SK-N-SH (cell line): ENCODE measurements around the gene NT5C1A. TPM values are rescaled to one million over a fixed set of nuclear protein-coding genes. Genes with fewer than 3 reads are reported as not detected.

ENCODE experiments used
- CTCF ChIA-PET: fragments of 300-600, 350-600 bp; formaldehyde crosslinking; extraction: SDS; loops from one replicate; lab custom pipeline; 2021; lab: Yijun Ruan, JAX
- POLR2A ChIA-PET: fragments of 350-600 bp; sonication (Branson Sonifier 250); formaldehyde crosslinking; extraction: SDS; loops from one replicate; lab custom pipeline; 2020; ENCODE audit warnings: antibody characterized with exemption, inconsistent platforms; lab: Yijun Ruan, JAX
- DNase-seq: peaks from one replicate; pipeline ENCODE4 v3.0.0; 2012
- H2AFZ ChIP-seq: fragments of 200-600 bp; sonication (generic); 2 replicates; pipeline ENCODE4 v1.8.1; 2016; ENCODE audit warnings: antibody characterized with exemption, mild to moderate bottlenecking, low read depth
- H3F3A ChIP-seq: fragments of 200-600 bp; sonication (generic); replicated peaks from 2 replicates; pipeline ENCODE3; 2016; ENCODE audit warnings: antibody characterized with exemption, mild to moderate bottlenecking; ENCODE audit not compliant: insufficient read depth
- H3K27ac ChIP-seq, 2 experiments: fragments of 200-500 bp in 1 of 2; fragments of 200-600 bp in 1 of 2; sonication (Bioruptor generic) in 1 of 2; sonication (generic), shearing (Covaris generic) in 1 of 2; 2 replicates each; pipeline versions ENCODE4 v1.5.1 to v1.6.1; 2014 to 2016; ENCODE audit warnings: low read depth in 2 of 2, inconsistent platforms in 1 of 2, low read length in 1 of 2, mild to moderate bottlenecking in 1 of 2, mixed read lengths in 1 of 2
- H3K27me3 ChIP-seq: fragments of 200-600 bp; sonication (generic), shearing (Covaris generic); 2 replicates; pipeline ENCODE4 v1.6.1; 2016; ENCODE audit warnings: mixed run types; ENCODE audit not compliant: insufficient read depth
- H3K36me3 ChIP-seq, 2 experiments: fragments of 200-500 bp in 1 of 2; fragments of 200-600 bp in 1 of 2; sonication (Bioruptor generic) in 1 of 2; sonication (generic) in 1 of 2; replicated peaks in 1 of 2; 2 replicates each; pipeline versions ENCODE3 to v1.5.1; 2014 to 2016; ENCODE audit warnings: low read length in 1 of 2, mild to moderate bottlenecking in 1 of 2; ENCODE audit not compliant: insufficient read depth in 2 of 2, control insufficient read depth in 1 of 2
- H3K4me1 ChIP-seq, 2 experiments: fragments of 200-500 bp in 1 of 2; fragments of 200-600 bp in 1 of 2; sonication (Bioruptor generic) in 1 of 2; sonication (generic), shearing (Covaris generic) in 1 of 2; 2 replicates each; pipeline versions ENCODE4 v1.5.1 to v1.6.1; 2014 to 2016; ENCODE audit warnings: low read depth in 1 of 2, low read length in 1 of 2, mixed run types in 1 of 2; ENCODE audit not compliant: insufficient read depth in 2 of 2, control insufficient read depth in 1 of 2
- H3K4me2 ChIP-seq: fragments of 200-600 bp; sonication (generic), shearing (Covaris generic); 2 replicates; pipeline ENCODE4 v1.6.1; 2017; ENCODE audit warnings: mixed run types
- H3K4me3 ChIP-seq, 2 experiments: fragments of 200-500 bp in 1 of 2; fragments of 200-600 bp in 1 of 2; sonication (Bioruptor generic) in 1 of 2; sonication (generic), shearing (Covaris generic) in 1 of 2; 2 replicates each; pipeline versions ENCODE4 v1.5.1 to v1.8.1; 2014 to 2016; ENCODE audit warnings: low read depth in 2 of 2, inconsistent platforms in 1 of 2, low read length in 1 of 2, mild to moderate bottlenecking in 1 of 2, mixed read lengths in 1 of 2, moderate library complexity in 1 of 2
- H3K79me2 ChIP-seq: fragments of 200-600 bp; sonication (generic); 2 replicates; pipeline ENCODE4 v1.8.1; 2017; ENCODE audit warnings: mild to moderate bottlenecking; ENCODE audit not compliant: insufficient read depth
- H3K9ac ChIP-seq: fragments of 200-600 bp; sonication (generic); 2 replicates; pipeline ENCODE4 v1.6.1; 2017; ENCODE audit warnings: mixed run types
- H3K9me2 ChIP-seq: fragments of 200-600 bp; sonication (generic); 2 replicates; pipeline ENCODE4 v1.6.1; 2017; ENCODE audit warnings: mixed run types
- H3K9me3 ChIP-seq: fragments of 200-600 bp; sonication (generic); 2 replicates; pipeline ENCODE4 v1.6.1; 2017; ENCODE audit warnings: mixed run types, mild to moderate bottlenecking, moderate library complexity
- H4K20me1 ChIP-seq: fragments of 200-600 bp; sonication (generic); 2 replicates; pipeline ENCODE4 v1.6.1; 2017; ENCODE audit warnings: mild to moderate bottlenecking, mixed run types; ENCODE audit not compliant: insufficient read depth
- ELF1 ChIP-seq: IDR thresholded peaks from 2 replicates; pipeline ENCODE4 v1.4.0; 2012
- EP300 ChIP-seq, 2 experiments: IDR thresholded peaks; 2 replicates each; pipeline versions ENCODE4 v1.4.0 to v1.6.1; 2012; ENCODE audit warnings: borderline replicate concordance in 1 of 2, low read depth in 1 of 2, low read length in 1 of 2
- FOXJ3 ChIP-seq: sonication (generic); formaldehyde crosslinking; IDR thresholded peaks from 2 replicates; pipeline ENCODE4 v1.5.1; 2020; ENCODE audit warnings: mild to moderate bottlenecking, missing genetic modification reagents
- GATA2 ChIP-seq: sonication (generic); formaldehyde crosslinking; IDR thresholded peaks from 2 replicates; pipeline ENCODE4 v1.5.0; 2020; ENCODE audit warnings: mild to moderate bottlenecking, missing genetic modification reagents
- IRF3 ChIP-seq: fragments of 150-350 bp; IDR thresholded peaks from 2 replicates; pipeline ENCODE4 v1.6.1; 2016; ENCODE audit warnings: mild to moderate bottlenecking, low read depth, low read length
- JUND ChIP-seq: IDR thresholded peaks from 2 replicates; pipeline ENCODE4 v1.4.0; 2012
- MXI1 ChIP-seq: IDR thresholded peaks from 2 replicates; pipeline ENCODE4 v1.6.1; 2012; ENCODE audit warnings: mild to moderate bottlenecking, low read depth, low read length, improper control_type of control experiment
- NFIC ChIP-seq: IDR thresholded peaks from 2 replicates; pipeline ENCODE4 v1.4.0; 2012; ENCODE audit warnings: borderline replicate concordance
- NRF1 ChIP-seq: IDR thresholded peaks from 2 replicates; pipeline ENCODE4 v1.6.1; 2012; ENCODE audit warnings: low read depth, mild to moderate bottlenecking, low read length
- PBX3 ChIP-seq: IDR thresholded peaks from 2 replicates; pipeline ENCODE4; 2012
- POLR2AphosphoS5 ChIP-seq: IDR thresholded peaks from 2 replicates; pipeline ENCODE4 v1.6.1; 2012; ENCODE audit warnings: low read depth, low read length
- RAD21 ChIP-seq: IDR thresholded peaks from 2 replicates; pipeline ENCODE4 v1.6.1; 2012; ENCODE audit warnings: mild to moderate bottlenecking, low read length
- RCOR1 ChIP-seq: fragments of 150-350 bp; IDR thresholded peaks from 2 replicates; pipeline ENCODE4 v1.6.1; 2017; ENCODE audit warnings: antibody characterized with exemption, low read length
- RFX5 ChIP-seq: IDR thresholded peaks from 2 replicates; pipeline ENCODE4 v1.6.1; 2012; ENCODE audit warnings: mild to moderate bottlenecking, improper control_type of control experiment, low read length
- RXRA ChIP-seq: IDR thresholded peaks from 2 replicates; pipeline ENCODE4 v1.4.0; 2012; ENCODE audit warnings: low read depth, mild to moderate bottlenecking, borderline replicate concordance
- SIN3A ChIP-seq: IDR thresholded peaks from 2 replicates; pipeline ENCODE4 v1.6.1; 2012; ENCODE audit warnings: low read depth, mild to moderate bottlenecking, low read length, moderate library complexity, borderline replicate concordance
- SMC3 ChIP-seq: IDR thresholded peaks from 2 replicates; pipeline ENCODE4 v1.6.1; 2012; ENCODE audit warnings: low read depth, low read length, improper control_type of control experiment
- TAF1 ChIP-seq: IDR thresholded peaks from 2 replicates; pipeline ENCODE4 v1.6.1; 2012; ENCODE audit warnings: low read depth, mild to moderate bottlenecking, low read length, moderate library complexity, borderline replicate concordance
- TCF12 ChIP-seq: IDR thresholded peaks from 2 replicates; pipeline ENCODE4 v1.4.0; 2012
- YY1 ChIP-seq: IDR thresholded peaks from 2 replicates; pipeline ENCODE4 v1.4.0; 2012; ENCODE audit warnings: low read depth, mild to moderate bottlenecking
- ZBTB33 ChIP-seq: IDR thresholded peaks from 2 replicates; pipeline ENCODE4 v1.4.0; 2012; ENCODE audit warnings: low read depth, borderline replicate concordance
- WGBS: methylation state at CpG from one replicate; pipeline ENCODE4 v1.1.6; 2017; ENCODE audit warnings: low lambda C conversion rate; 5-methylcytosine and 5-hydroxymethylcytosine counted together
- polyA plus RNA-seq, 3 experiments: library from polyadenylated mRNA; depleted of rRNA; stranded (reverse); fragments of >200 nt; gene quantifications; 2 replicates each; pipeline ENCODE4 v1.2.3, GENCODE V29; 2012
- TF ChIP-seq, protein P1 (sequence below): fragments of 150-350 bp; IDR thresholded peaks from 2 replicates; pipeline ENCODE4 v1.6.1; 2017; ENCODE audit warnings: antibody characterized with exemption, low read length, low read depth, borderline replicate concordance
- TF ChIP-seq, protein P2 (sequence below): IDR thresholded peaks from 2 replicates; pipeline ENCODE4 v1.4.0; 2012; ENCODE audit warnings: low read depth, borderline replicate concordance

The NT5C1A gene
- polyA plus RNA-seq, 1 of the 3 experiments (the other 2 are of a cell fraction), result 0.12 TPM

DNA sequence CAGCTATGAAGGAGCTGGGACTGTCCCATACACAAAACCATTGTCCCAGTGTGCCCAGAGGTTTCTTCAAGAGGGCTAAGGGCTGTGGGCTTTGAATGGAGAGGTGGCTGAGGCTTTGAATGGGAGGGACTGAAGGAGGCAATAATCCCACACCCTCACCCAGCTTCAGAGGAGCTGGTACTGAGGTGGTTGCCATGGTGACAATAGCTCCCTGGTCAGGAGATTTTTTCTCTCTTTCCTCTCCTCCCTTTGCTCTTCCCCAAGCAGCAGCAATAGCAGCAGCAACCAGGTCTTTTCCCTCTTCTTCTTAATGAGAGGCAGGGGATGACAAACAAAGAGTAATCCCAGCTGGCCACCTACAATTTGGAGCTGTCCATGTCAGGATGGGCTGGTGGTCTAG is 17.7 kb upstream of the NT5C1A start:
- no peak overlapping the region for H3K4me2 ChIP-seq
- H3K27ac ChIP-seq, result 0 out of 4 replicates have a peak overlapping the region, but pooled peaks of 1 of the 2 experiments have one; percentile 22
- peaks cover 0 to 32% of the 10 kb centered on the region in 2 experiments; a peak in 2 of 4 replicates for H3K4me1 ChIP-seq
- no peaks in the 10 kb centered on the region for H4K20me1 ChIP-seq
- ChIA-PET CTCF (interaction anchor here (1.9 to 8.0 kb wide), 6 partner anchors 13 to 83 kb away, joined by 7 to 61 read pairs (median 32); partner anchors contain the start of gene NT5C1A), POLR2A (interaction anchor here (0.5 to 1.4 kb wide), 5 partner anchors 9 to 71 kb away, joined by 3 to 7 read pairs (median 4); no protein-coding TSS in a partner anchor)
- peaks cover 45% of the 10 kb centered on the region for H3K27me3 ChIP-seq
- no peak overlapping the region for H3K9ac ChIP-seq
- TF ChIP-seq RCOR1 (no peak), POLR2AphosphoS5 (no peak), PBX3 (no peak), EP300 (IDR thresholded peaks at IDR 0.05; ENCODE audit: borderline replicate concordance in 1 of 2, low read depth in 1 of 2, low read length in 1 of 2) (no peak), TCF12 (no peak), RAD21 (no peak), GATA2 (CRISPR knock-in tag) (no peak), SMC3 (no peak), FOXJ3 (CRISPR knock-in tag) (no peak), TAF1 (no peak), NRF1 (no peak), MXI1 (no peak)
- TF ChIP-seq, protein P1, sequence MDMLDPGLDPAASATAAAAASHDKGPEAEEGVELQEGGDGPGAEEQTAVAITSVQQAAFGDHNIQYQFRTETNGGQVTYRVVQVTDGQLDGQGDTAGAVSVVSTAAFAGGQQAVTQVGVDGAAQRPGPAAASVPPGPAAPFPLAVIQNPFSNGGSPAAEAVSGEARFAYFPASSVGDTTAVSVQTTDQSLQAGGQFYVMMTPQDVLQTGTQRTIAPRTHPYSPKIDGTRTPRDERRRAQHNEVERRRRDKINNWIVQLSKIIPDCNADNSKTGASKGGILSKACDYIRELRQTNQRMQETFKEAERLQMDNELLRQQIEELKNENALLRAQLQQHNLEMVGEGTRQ, result no peak
- no peak overlapping the region for H3K4me3 ChIP-seq
- no peaks in the 10 kb centered on the region for H3K9me2 ChIP-seq
- H3F3A ChIP-seq, result no peaks in the 10 kb centered on the region
- H2AFZ ChIP-seq, result no peak overlapping the region
- peak; percentile 51 for DNase-seq
- no peaks in the 10 kb centered on the region for H3K36me3 ChIP-seq
- no peaks in the 10 kb centered on the region for H3K9me3 ChIP-seq
- no peaks in the 10 kb centered on the region for H3K79me2 ChIP-seq

DNA sequence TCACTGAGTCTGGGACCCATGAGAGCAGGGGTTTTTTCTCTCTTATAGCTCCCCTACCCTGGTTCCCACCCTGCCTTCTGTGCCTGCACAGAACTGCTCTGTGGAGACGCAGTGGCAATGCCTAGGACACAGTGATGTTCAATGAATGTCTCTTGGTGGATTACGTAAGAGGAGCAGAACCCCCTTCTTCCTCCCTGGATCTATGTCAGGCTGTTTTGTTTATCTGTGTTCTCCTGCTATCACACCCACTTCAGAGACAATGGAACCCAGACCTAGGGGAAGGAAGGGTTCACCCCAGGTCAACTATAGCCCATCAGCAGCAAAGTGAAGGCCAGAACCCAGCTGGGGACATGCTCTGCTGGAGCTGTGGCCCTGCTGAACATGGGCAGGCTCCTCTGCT is 17.3 kb upstream of the NT5C1A start:
- Histone ChIP-seq H3K27me3 (peaks cover 45% of the 10 kb centered on the region), H4K20me1 (no peaks in the 10 kb centered on the region), H3K9me2 (no peaks in the 10 kb centered on the region), H2AFZ (no peak overlapping the region), H3K79me2 (no peaks in the 10 kb centered on the region), H3K9ac (no peak overlapping the region), H3K4me1 (peaks cover 0 to 32% of the 10 kb centered on the region in 2 experiments; a peak in 2 of 4 replicates), H3K4me2 (no peak overlapping the region), H3K36me3 (no peaks in the 10 kb centered on the region), H3F3A (no peaks in the 10 kb centered on the region), H3K4me3 (no peak overlapping the region), H3K9me3 (no peaks in the 10 kb centered on the region), H3K27ac (0 out of 4 replicates have a peak overlapping the region, but pooled peaks of 1 of the 2 experiments have one; percentile 22)
- POLR2A ChIA-PET, result interaction anchor here (1.0 to 1.4 kb wide), 4 partner anchors 9 to 30 kb away, joined by 3 to 7 read pairs (median 4); no protein-coding TSS in a partner anchor
- no peak for DNase-seq
- CTCF ChIA-PET, result interaction anchor here (1.9 to 8.0 kb wide), 6 partner anchors 13 to 83 kb away, joined by 7 to 61 read pairs (median 32); partner anchors contain the start of gene NT5C1A
- 64% methylated on average over 2 of the region's 2 CpGs for WGBS
- TF ChIP-seq RFX5, result no peak
- TF ChIP-seq YY1, result no peak
- TF ChIP-seq ELF1, result no peak
- TF ChIP-seq IRF3, result no peak
- TF ChIP-seq ZBTB33, result no peak
- no peak for TF ChIP-seq RXRA
- TF ChIP-seq GATA2 (CRISPR knock-in tag), result no peak
- TF ChIP-seq TAF1, result no peak
- TF ChIP-seq NRF1, result no peak
- TF ChIP-seq NFIC, result no peak
- TF ChIP-seq POLR2AphosphoS5, result no peak
- no peak for TF ChIP-seq FOXJ3 (CRISPR knock-in tag)
- no peak for TF ChIP-seq EP300 (IDR thresholded peaks at IDR 0.05; ENCODE audit: borderline replicate concordance in 1 of 2, low read depth in 1 of 2, low read length in 1 of 2)
- TF ChIP-seq JUND, result no peak
- no peak for TF ChIP-seq SIN3A
- TF ChIP-seq, protein P2, sequence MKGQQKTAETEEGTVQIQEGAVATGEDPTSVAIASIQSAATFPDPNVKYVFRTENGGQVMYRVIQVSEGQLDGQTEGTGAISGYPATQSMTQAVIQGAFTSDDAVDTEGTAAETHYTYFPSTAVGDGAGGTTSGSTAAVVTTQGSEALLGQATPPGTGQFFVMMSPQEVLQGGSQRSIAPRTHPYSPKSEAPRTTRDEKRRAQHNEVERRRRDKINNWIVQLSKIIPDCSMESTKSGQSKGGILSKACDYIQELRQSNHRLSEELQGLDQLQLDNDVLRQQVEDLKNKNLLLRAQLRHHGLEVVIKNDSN, result no peak
